Gastroesophageal sphincter (tissue), 3 donors: ENCODE data around the gene WDR54.

Experiments
- CTCF ChIP-seq, 4 experiments: fragments of 200-600 bp in 2 of 4; fragments of 450-650 bp in 2 of 4; sonication (generic) in 1 of 4; IDR thresholded peaks; one replicate each; pipeline ENCODE4 v1.5.1; 2017 to 2019; ENCODE audit warnings: antibody characterized with exemption in 4 of 4, mild to moderate bottlenecking in 2 of 4, moderate library complexity in 2 of 4
- EP300 ChIP-seq: sonication (generic); formaldehyde crosslinking; IDR thresholded peaks from one replicate; pipeline ENCODE4 v1.6.1; 2017; ENCODE audit warnings: antibody characterized with exemption, mild to moderate bottlenecking
- POLR2A ChIP-seq, 2 donors: fragments of 450-650 bp; IDR thresholded peaks; one replicate each; pipeline ENCODE4 v1.6.1; 2017; ENCODE audit warnings: antibody characterized with exemption in 2 of 2, mild to moderate bottlenecking in 2 of 2, moderate library complexity in 1 of 2

GRCh38 chr2:74424139-74424992 lies 2.8 kb downstream of the WDR54 start:
- no peak for TF ChIP-seq EP300
- no peak for TF ChIP-seq CTCF (IDR thresholded peaks at IDR 0.05)
- TF ChIP-seq POLR2A (IDR thresholded peaks at IDR 0.05), result no peak
